Neural cell (in vitro differentiated cells): Measurements from ENCODE around the gene CCDC196. TPM values are rescaled to one million over a fixed set of nuclear protein-coding genes. Genes with fewer than 3 reads are reported as not detected.

Source experiments
- H2AFZ ChIP-seq: fragments of 200-600, 300-800 bp; sonication (generic), shearing (Covaris generic); 2 replicates; pipeline ENCODE4 v1.6.0; 2014; ENCODE audit warnings: low read depth, mild to moderate bottlenecking, antibody characterized with exemption, low read length, moderate library complexity
- H3F3A ChIP-seq: fragments of 200-600 bp; shearing (Covaris generic); 2 replicates; pipeline ENCODE4 v1.6.1; 2016; ENCODE audit warnings: mild to moderate bottlenecking, moderate library complexity, mixed read lengths, antibody characterized with exemption, low read length; ENCODE audit not compliant: insufficient read depth, poor library complexity, severe bottlenecking
- H3K27ac ChIP-seq: fragments of 200-600, 300-800 bp; sonication (generic), shearing (Covaris generic); 2 replicates; pipeline ENCODE4 v1.5.1; 2014; ENCODE audit warnings: mild to moderate bottlenecking, low read length, moderate library complexity
- H3K27me3 ChIP-seq: fragments of 300-800, 200-600 bp; sonication (generic), shearing (Covaris generic); 2 replicates; pipeline ENCODE4 v1.6.0; 2014; ENCODE audit warnings: mild to moderate bottlenecking, low read depth, low read length, moderate library complexity; ENCODE audit not compliant: insufficient read depth
- H3K36me3 ChIP-seq: fragments of 300-800, 200-600 bp; sonication (generic), shearing (Covaris generic); 2 replicates; pipeline ENCODE4 v1.5.1; 2014; ENCODE audit warnings: mild to moderate bottlenecking, antibody characterized with exemption, low read length, moderate library complexity; ENCODE audit not compliant: insufficient read depth
- H3K4me2 ChIP-seq: fragments of 300-800, 200-600 bp; sonication (generic), shearing (Covaris generic); 2 replicates; pipeline ENCODE4 v1.6.0; 2014; ENCODE audit warnings: mild to moderate bottlenecking, low read length
- H3K4me3 ChIP-seq: fragments of 300-800, 200-600 bp; sonication (generic), shearing (Covaris generic); 2 replicates; pipeline ENCODE4 v1.5.1; 2014; ENCODE audit warnings: mild to moderate bottlenecking, low read length, moderate library complexity
- H3K79me2 ChIP-seq: fragments of 200-600 bp; shearing (Covaris generic); replicated peaks from 2 replicates; pipeline ENCODE4 v1.6.0; 2014; ENCODE audit warnings: mild to moderate bottlenecking, low read length, moderate library complexity; ENCODE audit not compliant: insufficient read depth
- H3K9ac ChIP-seq: fragments of 300-800, 200-600 bp; sonication (generic), shearing (Covaris generic); 2 replicates; pipeline ENCODE4 v1.6.1; 2016; ENCODE audit warnings: mild to moderate bottlenecking, low read length, mixed read lengths
- H3K9me2 ChIP-seq: fragments of 200-600 bp; shearing (Covaris generic); 2 replicates; pipeline ENCODE4 v1.6.1; 2016; ENCODE audit warnings: mild to moderate bottlenecking, low read length, mixed read lengths; ENCODE audit not compliant: insufficient read depth
- H3K9me3 ChIP-seq: fragments of 200-600, 300-800 bp; sonication (generic), shearing (Covaris generic); 2 replicates; pipeline ENCODE4 v1.6.1; 2016; ENCODE audit warnings: mild to moderate bottlenecking, mixed run types, low read length, moderate library complexity, mixed read lengths
- H4K20me1 ChIP-seq: fragments of 200-600 bp; shearing (Covaris generic); 2 replicates; pipeline ENCODE4 v1.6.1; 2016; ENCODE audit warnings: mild to moderate bottlenecking, mixed run types; ENCODE audit not compliant: insufficient read depth
- EP300 ChIP-seq: fragments of 450-650 bp; conservative IDR thresholded peaks from 2 replicates; pipeline ENCODE4 v1.6.1; 2014; ENCODE audit warnings: antibody characterized with exemption, mild to moderate bottlenecking, moderate library complexity; ENCODE audit not compliant: poor library complexity, severe bottlenecking
- EZH2 ChIP-seq: fragments of 200-600, 300-800 bp; shearing (Covaris generic), sonication (generic); IDR thresholded peaks from 2 replicates; pipeline ENCODE4 v1.6.1; 2014; ENCODE audit warnings: antibody characterized with exemption, low read length, borderline replicate concordance, mild to moderate bottlenecking; ENCODE audit not compliant: insufficient read depth, poor library complexity, severe bottlenecking
- MXI1 ChIP-seq: fragments of 450-650 bp; conservative IDR thresholded peaks from 2 replicates; pipeline ENCODE4 v1.6.1; 2014; ENCODE audit warnings: antibody characterized with exemption, mild to moderate bottlenecking; ENCODE audit not compliant: poor library complexity, severe bottlenecking
- POLR2AphosphoS5 ChIP-seq: IDR thresholded peaks from 2 replicates; pipeline ENCODE4 v1.6.1; 2012
- RAD21 ChIP-seq: fragments of 450-650 bp; conservative IDR thresholded peaks from 2 replicates; pipeline ENCODE4 v1.6.1; 2014; ENCODE audit warnings: antibody characterized with exemption, mild to moderate bottlenecking, moderate library complexity
- SMC3 ChIP-seq: fragments of 450-650 bp; conservative IDR thresholded peaks from 2 replicates; pipeline ENCODE4 v1.6.1; 2014; ENCODE audit warnings: antibody characterized with exemption, mild to moderate bottlenecking, moderate library complexity; ENCODE audit not compliant: poor library complexity
- TAF1 ChIP-seq: IDR thresholded peaks from 2 replicates; pipeline ENCODE4 v1.6.1; 2012; ENCODE audit warnings: low read depth
- polyA plus RNA-seq: library from polyadenylated mRNA; depleted of rRNA; stranded (reverse); fragments of >200 nt; gene quantifications from 2 replicates; pipeline ENCODE4 v1.2.3, GENCODE V29; 2014
- TF ChIP-seq, protein P1 (sequence below): IDR thresholded peaks from 2 replicates; pipeline ENCODE4 v1.6.1; 2012; ENCODE audit warnings: borderline replicate concordance
- TF ChIP-seq, protein P2 (sequence below): fragments of 450-650 bp; IDR thresholded peaks from 2 replicates; pipeline ENCODE4 v1.5.1; 2014; ENCODE audit warnings: antibody characterized with exemption, mild to moderate bottlenecking, moderate library complexity; ENCODE audit not compliant: poor library complexity, severe bottlenecking

CCDC196 gene
- polyA plus RNA-seq, 1 donor from 2014 or later: not detected

DNA sequence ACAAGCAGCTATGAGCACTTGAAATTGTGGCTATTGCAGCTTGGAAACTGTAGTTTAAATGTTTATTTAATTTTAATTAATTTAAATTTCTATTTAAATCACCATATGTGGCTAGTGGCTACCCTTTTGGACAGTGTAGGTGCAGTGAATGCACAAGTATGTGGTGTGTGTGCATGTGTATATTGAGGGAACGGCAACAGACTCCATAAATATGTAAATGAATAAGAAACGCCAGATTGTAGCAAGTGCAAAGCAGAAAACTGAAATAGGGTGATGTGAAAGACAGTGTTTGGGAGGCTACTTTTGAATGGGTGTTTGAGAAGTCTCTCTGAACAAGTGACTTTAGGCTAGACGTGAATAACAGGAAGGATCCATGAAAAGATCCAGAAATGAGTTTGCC is 32.7 kb upstream of the CCDC196 start:
- Histone ChIP-seq H3K4me3 (no peak overlapping the region), H3K36me3 (no peaks in the 10 kb centered on the region), H3K27ac (no peak overlapping the region), H3K9me2 (no peaks in the 10 kb centered on the region), H4K20me1 (no peaks in the 10 kb centered on the region), H3K4me2 (no peak overlapping the region), H2AFZ (no peak overlapping the region), H3K27me3 (no peaks in the 10 kb centered on the region), H3K9me3 (no peaks in the 10 kb centered on the region), H3F3A (no peaks in the 10 kb centered on the region), H3K79me2 (no peaks in the 10 kb centered on the region), H3K9ac (no peak overlapping the region)
- TF ChIP-seq SMC3: no peak
- no peak for TF ChIP-seq MXI1
- TF ChIP-seq, protein P1, sequence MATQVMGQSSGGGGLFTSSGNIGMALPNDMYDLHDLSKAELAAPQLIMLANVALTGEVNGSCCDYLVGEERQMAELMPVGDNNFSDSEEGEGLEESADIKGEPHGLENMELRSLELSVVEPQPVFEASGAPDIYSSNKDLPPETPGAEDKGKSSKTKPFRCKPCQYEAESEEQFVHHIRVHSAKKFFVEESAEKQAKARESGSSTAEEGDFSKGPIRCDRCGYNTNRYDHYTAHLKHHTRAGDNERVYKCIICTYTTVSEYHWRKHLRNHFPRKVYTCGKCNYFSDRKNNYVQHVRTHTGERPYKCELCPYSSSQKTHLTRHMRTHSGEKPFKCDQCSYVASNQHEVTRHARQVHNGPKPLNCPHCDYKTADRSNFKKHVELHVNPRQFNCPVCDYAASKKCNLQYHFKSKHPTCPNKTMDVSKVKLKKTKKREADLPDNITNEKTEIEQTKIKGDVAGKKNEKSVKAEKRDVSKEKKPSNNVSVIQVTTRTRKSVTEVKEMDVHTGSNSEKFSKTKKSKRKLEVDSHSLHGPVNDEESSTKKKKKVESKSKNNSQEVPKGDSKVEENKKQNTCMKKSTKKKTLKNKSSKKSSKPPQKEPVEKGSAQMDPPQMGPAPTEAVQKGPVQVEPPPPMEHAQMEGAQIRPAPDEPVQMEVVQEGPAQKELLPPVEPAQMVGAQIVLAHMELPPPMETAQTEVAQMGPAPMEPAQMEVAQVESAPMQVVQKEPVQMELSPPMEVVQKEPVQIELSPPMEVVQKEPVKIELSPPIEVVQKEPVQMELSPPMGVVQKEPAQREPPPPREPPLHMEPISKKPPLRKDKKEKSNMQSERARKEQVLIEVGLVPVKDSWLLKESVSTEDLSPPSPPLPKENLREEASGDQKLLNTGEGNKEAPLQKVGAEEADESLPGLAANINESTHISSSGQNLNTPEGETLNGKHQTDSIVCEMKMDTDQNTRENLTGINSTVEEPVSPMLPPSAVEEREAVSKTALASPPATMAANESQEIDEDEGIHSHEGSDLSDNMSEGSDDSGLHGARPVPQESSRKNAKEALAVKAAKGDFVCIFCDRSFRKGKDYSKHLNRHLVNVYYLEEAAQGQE: no peak
- TF ChIP-seq POLR2AphosphoS5: no peak
- TF ChIP-seq EZH2: no peak

DNA sequence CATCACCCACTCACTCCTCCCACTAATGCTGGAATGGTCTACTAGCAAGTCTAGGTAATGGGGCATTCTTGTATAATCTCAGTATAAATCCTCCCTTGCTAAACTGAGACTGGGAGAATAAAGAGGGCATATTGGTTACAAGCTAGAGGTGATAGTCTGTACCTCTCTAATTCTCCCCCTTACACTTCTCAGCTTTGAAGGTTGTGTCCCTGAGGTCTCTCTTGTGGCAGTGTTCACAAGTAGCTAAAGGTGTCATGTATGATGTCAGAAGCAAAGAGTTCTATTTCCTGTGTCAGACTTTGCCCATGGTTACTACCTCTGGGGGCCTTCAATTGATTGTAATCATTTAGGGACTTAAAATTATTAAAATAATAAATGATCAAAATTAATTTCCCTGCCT is 26.6 kb upstream of the CCDC196 start:
- no peaks in the 10 kb centered on the region for H3K79me2 ChIP-seq
- H3K27ac ChIP-seq: no peak overlapping the region
- H3K4me3 ChIP-seq: no peak overlapping the region
- H3K4me2 ChIP-seq: no peak overlapping the region
- no peaks in the 10 kb centered on the region for H3K36me3 ChIP-seq
- H3K9me3 ChIP-seq: no peaks in the 10 kb centered on the region
- no peaks in the 10 kb centered on the region for H3K27me3 ChIP-seq
- H2AFZ ChIP-seq: no peak overlapping the region
- no peak for TF ChIP-seq EZH2
- H3K9ac ChIP-seq: no peak overlapping the region
- no peaks in the 10 kb centered on the region for H3K9me2 ChIP-seq
- no peaks in the 10 kb centered on the region for H4K20me1 ChIP-seq
- H3F3A ChIP-seq: no peaks in the 10 kb centered on the region

DNA sequence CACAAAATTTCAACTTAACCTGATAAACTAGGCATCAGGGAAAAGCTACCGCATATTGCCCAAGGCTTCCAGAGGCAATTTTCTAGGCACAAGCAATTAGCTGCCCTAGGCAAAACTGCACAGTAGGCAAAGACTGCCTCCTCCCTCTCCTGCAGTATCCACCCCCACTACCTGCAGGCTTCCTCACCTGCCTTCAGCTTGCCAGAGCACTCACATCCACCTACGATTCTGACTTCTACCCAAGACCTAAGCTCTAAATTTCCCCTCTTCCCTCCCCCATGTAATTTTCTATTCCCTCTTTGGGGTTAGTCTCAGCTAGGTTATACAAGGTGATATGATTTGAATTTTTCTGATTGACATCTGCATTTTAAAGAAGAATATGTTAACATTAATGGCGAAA is 21.9 kb upstream of the CCDC196 start:
- Histone ChIP-seq H3K9me2 (no peaks in the 10 kb centered on the region), H3K4me2 (no peak overlapping the region), H4K20me1 (no peaks in the 10 kb centered on the region), H3K36me3 (no peaks in the 10 kb centered on the region), H3F3A (no peaks in the 10 kb centered on the region), H3K27ac (no peak overlapping the region), H3K4me3 (no peak overlapping the region), H2AFZ (no peak overlapping the region), H3K9ac (no peak overlapping the region), H3K27me3 (no peaks in the 10 kb centered on the region), H3K9me3 (no peaks in the 10 kb centered on the region), H3K79me2 (no peaks in the 10 kb centered on the region)
- TF ChIP-seq SMC3 (no peak), TAF1 (no peak), EP300 (no peak), MXI1 (no peak), EZH2 (no peak), RAD21 (no peak), POLR2AphosphoS5 (no peak)
- TF ChIP-seq, protein P1: no peak
- TF ChIP-seq, protein P2, sequence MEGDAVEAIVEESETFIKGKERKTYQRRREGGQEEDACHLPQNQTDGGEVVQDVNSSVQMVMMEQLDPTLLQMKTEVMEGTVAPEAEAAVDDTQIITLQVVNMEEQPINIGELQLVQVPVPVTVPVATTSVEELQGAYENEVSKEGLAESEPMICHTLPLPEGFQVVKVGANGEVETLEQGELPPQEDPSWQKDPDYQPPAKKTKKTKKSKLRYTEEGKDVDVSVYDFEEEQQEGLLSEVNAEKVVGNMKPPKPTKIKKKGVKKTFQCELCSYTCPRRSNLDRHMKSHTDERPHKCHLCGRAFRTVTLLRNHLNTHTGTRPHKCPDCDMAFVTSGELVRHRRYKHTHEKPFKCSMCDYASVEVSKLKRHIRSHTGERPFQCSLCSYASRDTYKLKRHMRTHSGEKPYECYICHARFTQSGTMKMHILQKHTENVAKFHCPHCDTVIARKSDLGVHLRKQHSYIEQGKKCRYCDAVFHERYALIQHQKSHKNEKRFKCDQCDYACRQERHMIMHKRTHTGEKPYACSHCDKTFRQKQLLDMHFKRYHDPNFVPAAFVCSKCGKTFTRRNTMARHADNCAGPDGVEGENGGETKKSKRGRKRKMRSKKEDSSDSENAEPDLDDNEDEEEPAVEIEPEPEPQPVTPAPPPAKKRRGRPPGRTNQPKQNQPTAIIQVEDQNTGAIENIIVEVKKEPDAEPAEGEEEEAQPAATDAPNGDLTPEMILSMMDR: no peak
